B cell (primary cell): ENCODE data around the gene STYK1.

Experiments used
- CTCF ChIP-seq: fragments of 200-600 bp; IDR thresholded peaks from one replicate; pipeline ENCODE4 v1.8.0; 2022; ENCODE audit warnings: antibody characterized with exemption, mild to moderate bottlenecking
- EZH2 ChIP-seq: IDR thresholded peaks from 2 replicates; pipeline ENCODE4 v1.6.1; 2012; ENCODE audit warnings: borderline replicate concordance, low read depth, mild to moderate bottlenecking, moderate library complexity, low read length; ENCODE audit not compliant: insufficient read depth, poor library complexity, severe bottlenecking

- TF ChIP-seq CTCF (no peak), EZH2 (no peak)
Observed at GRCh38 chr12:10623131-10623530, 50.7 kb downstream of the STYK1 start.
